ENCODE data around the gene IQSEC1.

- TF ChIP-seq CTCF (IDR thresholded peaks at IDR 0.05) (no peak), POLR2AphosphoS5 (IDR thresholded peaks at IDR 0.05) (no peak)
Observed at GRCh38 chr3:13004376-13004775, 68.9 kb downstream of the IQSEC1 start.

Measured in breast epithelium (tissue), 3 donors.